ENCODE data around the gene VSIG4.

Gene VSIG4

DNA sequence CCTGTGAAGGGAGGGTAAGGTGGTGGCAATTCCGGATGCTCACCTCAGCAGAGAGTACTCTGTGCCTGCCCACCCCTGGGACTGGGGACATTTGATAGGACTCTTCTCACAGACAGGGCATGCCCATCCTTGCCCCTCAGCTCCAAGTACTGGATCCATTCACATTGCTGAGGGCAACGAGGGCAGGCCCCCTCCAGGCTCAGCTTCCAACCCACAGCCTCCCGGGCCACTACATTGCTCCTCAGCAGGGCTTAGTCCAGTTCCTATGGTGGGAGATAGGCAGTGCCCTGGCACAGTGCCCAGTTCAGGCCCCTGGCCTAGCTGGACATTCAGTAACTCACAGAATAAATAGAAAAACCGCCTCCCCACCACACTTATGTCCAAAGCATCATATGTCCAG lies 15.1 kb upstream of the VSIG4 start:
- Mint-ChIP-seq H3K4me3 (no peak overlapping the region), H3K27ac (no peak overlapping the region), H3K27me3 (ENCODE audit: low read depth, poor library complexity) (peaks cover 3% of the 10 kb centered on the region), H3K9me3 (peaks cover 43% of the 10 kb centered on the region), H3K36me3 (ENCODE audit: low read depth) (no peaks in the 10 kb centered on the region), H3K4me1 (no peaks in the 10 kb centered on the region)
- TF ChIP-seq, protein P1, sequence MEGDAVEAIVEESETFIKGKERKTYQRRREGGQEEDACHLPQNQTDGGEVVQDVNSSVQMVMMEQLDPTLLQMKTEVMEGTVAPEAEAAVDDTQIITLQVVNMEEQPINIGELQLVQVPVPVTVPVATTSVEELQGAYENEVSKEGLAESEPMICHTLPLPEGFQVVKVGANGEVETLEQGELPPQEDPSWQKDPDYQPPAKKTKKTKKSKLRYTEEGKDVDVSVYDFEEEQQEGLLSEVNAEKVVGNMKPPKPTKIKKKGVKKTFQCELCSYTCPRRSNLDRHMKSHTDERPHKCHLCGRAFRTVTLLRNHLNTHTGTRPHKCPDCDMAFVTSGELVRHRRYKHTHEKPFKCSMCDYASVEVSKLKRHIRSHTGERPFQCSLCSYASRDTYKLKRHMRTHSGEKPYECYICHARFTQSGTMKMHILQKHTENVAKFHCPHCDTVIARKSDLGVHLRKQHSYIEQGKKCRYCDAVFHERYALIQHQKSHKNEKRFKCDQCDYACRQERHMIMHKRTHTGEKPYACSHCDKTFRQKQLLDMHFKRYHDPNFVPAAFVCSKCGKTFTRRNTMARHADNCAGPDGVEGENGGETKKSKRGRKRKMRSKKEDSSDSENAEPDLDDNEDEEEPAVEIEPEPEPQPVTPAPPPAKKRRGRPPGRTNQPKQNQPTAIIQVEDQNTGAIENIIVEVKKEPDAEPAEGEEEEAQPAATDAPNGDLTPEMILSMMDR (IDR thresholded peaks at IDR 0.05) = no peak
- no peak for DNase-seq

DNA sequence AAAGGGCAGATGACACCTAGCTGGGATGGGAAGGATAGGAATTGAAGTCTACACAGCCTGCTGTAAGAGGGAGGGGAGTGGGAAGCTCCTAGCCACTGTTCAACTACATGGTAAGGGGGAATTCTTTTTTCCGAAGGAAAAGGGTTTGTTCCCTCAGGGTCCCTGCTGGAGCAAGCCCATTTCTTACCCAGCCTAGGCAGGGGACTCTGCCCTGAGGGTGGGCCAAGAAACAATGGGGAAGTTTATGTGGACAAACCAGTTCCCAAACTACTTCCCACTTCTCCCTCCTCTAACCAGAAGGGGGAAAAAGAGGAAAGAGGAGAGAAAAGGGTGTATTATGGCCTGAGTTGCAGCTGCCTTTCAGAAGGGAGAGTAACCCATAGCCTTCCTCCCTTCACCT lies 13.5 kb upstream of the VSIG4 start:
- Mint-ChIP-seq H3K9me3 (peaks cover 40% of the 10 kb centered on the region), H3K4me1 (no peaks in the 10 kb centered on the region), H3K27ac (no peak overlapping the region), H3K36me3 (ENCODE audit: low read depth) (no peaks in the 10 kb centered on the region), H3K27me3 (ENCODE audit: low read depth, poor library complexity) (peaks cover 3% of the 10 kb centered on the region), H3K4me3 (no peak overlapping the region)
- DNase-seq = no peak
- TF ChIP-seq, protein P1 (IDR thresholded peaks at IDR 0.05) = no peak

DNA sequence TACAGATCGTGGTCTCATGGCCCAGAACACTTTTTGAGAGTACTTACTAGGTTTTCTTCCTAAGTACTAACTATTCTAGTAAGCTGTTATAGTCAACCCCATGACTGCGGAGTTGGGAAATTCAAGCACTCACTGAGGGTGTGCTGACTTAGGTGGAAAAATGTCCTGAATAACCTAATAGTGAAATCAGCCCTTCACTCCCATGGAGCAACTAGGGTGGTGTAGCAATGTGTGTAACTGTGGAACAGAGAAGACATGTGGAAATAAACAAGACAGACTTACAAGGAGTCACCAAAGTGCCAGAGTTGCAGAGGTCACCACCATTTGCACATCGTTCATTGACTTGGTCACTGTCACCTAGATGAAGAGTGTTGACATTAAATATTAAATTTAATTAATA lies 12.1 kb upstream of the VSIG4 start:
- H3K36me3 Mint-ChIP-seq (ENCODE audit: low read depth) = no peaks in the 10 kb centered on the region
- TF ChIP-seq, protein P1 (IDR thresholded peaks at IDR 0.05) = no peak
- no peak overlapping the region for H3K4me3 Mint-ChIP-seq
- DNase-seq = no peak
- H3K27me3 Mint-ChIP-seq (ENCODE audit: low read depth, poor library complexity) = peaks cover 3% of the 10 kb centered on the region
- H3K4me1 Mint-ChIP-seq = no peaks in the 10 kb centered on the region
- no peak overlapping the region for H3K27ac Mint-ChIP-seq
- peaks cover 34% of the 10 kb centered on the region for H3K9me3 Mint-ChIP-seq

DNA sequence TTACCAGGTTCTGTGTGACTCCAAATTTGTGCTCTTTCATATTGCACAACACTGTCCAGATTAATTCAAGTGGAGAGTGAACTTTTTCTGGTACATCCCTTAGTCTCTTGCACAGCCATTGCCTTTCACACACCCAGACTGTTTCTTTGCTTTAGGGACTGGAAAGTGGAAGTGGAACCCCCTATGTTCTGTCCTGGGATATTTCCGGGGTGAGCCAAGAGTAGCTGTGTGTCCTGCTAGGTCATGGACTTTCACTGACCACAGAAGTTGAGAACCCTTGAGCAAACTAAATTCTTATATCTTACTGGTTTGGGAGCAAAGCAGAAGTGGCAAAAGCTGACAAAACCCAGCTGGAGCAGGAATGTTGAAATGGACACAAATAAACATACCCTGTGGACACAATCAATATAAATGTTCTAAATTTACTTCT lies 10.3 kb upstream of the VSIG4 start:
- DNase-seq = no peak
- Mint-ChIP-seq H3K4me3 (no peak overlapping the region), H3K9me3 (peaks cover 17% of the 10 kb centered on the region), H3K4me1 (no peaks in the 10 kb centered on the region), H3K27me3 (ENCODE audit: low read depth, poor library complexity) (no peaks in the 10 kb centered on the region), H3K27ac (no peak overlapping the region), H3K36me3 (ENCODE audit: low read depth) (no peaks in the 10 kb centered on the region)
- TF ChIP-seq, protein P1 (IDR thresholded peaks at IDR 0.05) = no peak

DNA sequence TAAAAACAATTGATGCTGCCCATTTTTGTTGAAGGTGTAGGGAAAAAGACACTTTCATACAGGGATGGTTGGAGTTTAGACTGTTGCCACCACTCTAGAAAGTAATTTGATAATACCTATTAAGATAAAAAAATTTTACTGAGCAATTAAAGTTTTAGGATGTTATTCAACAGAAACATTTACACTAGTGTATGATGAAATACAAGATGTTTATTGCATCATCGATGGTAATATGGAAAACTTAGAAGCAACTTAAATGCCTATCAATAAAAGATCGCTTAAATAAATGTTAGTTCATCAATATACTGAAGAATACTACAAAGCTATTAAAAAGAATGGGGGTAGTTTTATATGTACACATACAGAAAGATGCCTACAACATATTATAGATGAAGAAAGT lies 9.2 kb upstream of the VSIG4 start:
- Mint-ChIP-seq H3K36me3 (ENCODE audit: low read depth) (no peaks in the 10 kb centered on the region), H3K4me1 (no peaks in the 10 kb centered on the region), H3K27me3 (ENCODE audit: low read depth, poor library complexity) (no peaks in the 10 kb centered on the region), H3K9me3 (peaks cover 12% of the 10 kb centered on the region), H3K27ac (no peak overlapping the region), H3K4me3 (no peak overlapping the region)
- TF ChIP-seq, protein P1 (IDR thresholded peaks at IDR 0.05) = no peak
- no peak for DNase-seq

DNA sequence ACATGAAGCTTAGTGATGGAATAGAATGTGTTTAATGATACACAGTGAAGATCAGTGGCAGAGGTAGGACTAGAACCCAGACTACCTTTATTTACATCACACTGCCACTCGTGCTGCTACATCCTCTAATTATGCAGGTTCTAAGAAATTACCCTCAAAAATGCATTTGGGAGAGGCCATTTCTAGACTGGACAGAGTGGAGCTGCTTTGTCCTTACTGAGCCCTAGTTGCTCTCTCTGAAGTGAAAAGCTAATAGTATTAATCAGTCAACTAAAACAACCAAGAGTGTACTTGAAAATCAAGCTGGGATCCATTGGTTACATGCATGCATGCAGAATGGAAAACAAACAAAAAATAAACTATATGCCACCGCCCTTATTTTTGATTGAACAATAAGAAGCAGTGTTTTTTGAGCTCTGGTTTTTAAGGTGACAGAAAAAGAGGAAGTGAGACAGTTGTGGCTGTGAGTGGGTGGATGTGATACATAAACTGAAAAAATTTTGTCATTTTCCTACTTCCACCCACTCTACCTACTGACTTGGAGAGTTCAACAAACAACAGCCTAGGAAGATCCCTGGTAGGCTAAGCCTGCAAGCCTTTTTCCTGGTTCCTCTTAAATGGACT lies 6.8 kb upstream of the VSIG4 start:
- Mint-ChIP-seq H3K36me3 (ENCODE audit: low read depth) (no peaks in the 10 kb centered on the region), H3K4me3 (no peak overlapping the region), H3K27me3 (ENCODE audit: low read depth, poor library complexity) (no peaks in the 10 kb centered on the region), H3K27ac (no peak overlapping the region), H3K4me1 (no peaks in the 10 kb centered on the region), H3K9me3 (peaks cover 7% of the 10 kb centered on the region)
- TF ChIP-seq, protein P1 (IDR thresholded peaks at IDR 0.05) = no peak
- no peak for DNase-seq

Data from nephron progenitor cell (in vitro differentiated cells).